Esophagus (tissue), 2 donors: ENCODE data around the gene RGS21. TPM values are rescaled to one million over a fixed set of nuclear protein-coding genes. Genes with fewer than 3 reads are reported as not detected.

ENCODE experiments used
- H3K27ac ChIP-seq, 2 donors: one replicate each; pipeline ENCODE4 v1.5.1; 2013; ENCODE audit warnings: low read depth in 2 of 2, mild to moderate bottlenecking in 2 of 2, inconsistent platforms in 1 of 2, low read length in 1 of 2, moderate library complexity in 1 of 2
- H3K27me3 ChIP-seq, 2 donors: one replicate each; pipeline ENCODE4 v1.6.1; 2013; ENCODE audit warnings: low read length in 2 of 2, control low read depth in 1 of 2, mild to moderate bottlenecking in 1 of 2; ENCODE audit not compliant: insufficient read depth in 2 of 2, control insufficient read depth in 1 of 2
- H3K36me3 ChIP-seq, 2 donors: one replicate each; pipeline ENCODE4 v1.6.1; 2013; ENCODE audit warnings: low read length in 1 of 2; ENCODE audit not compliant: control insufficient read depth in 2 of 2, insufficient read depth in 2 of 2
- H3K4me1 ChIP-seq, 2 donors: one replicate each; pipeline ENCODE4 v1.6.1; 2013; ENCODE audit warnings: low read length in 1 of 2; ENCODE audit not compliant: control insufficient read depth in 2 of 2, insufficient read depth in 2 of 2
- H3K4me3 ChIP-seq, 2 donors: one replicate each; pipeline ENCODE4 v1.5.1; 2013; ENCODE audit warnings: low read length in 2 of 2, mild to moderate bottlenecking in 2 of 2, low read depth in 1 of 2, moderate library complexity in 1 of 2
- H3K9me3 ChIP-seq, 2 donors: one replicate each; pipeline ENCODE4 v1.6.1; 2013; ENCODE audit warnings: mild to moderate bottlenecking in 2 of 2, low read depth in 1 of 2, low read length in 1 of 2, moderate library complexity in 1 of 2; ENCODE audit not compliant: control insufficient read depth in 2 of 2, insufficient read depth in 1 of 2
- WGBS, 2 donors: extraction: QIAGEN DNeasy Blood & Tissue Kit; methylation state at CpG; one replicate each; pipeline ENCODE4 v1.1.7; 2013; 5-methylcytosine and 5-hydroxymethylcytosine counted together
- polyA plus RNA-seq, 2 donors: library from polyadenylated mRNA; stranded (reverse); fragments of 200-250 nt; gene quantifications; one replicate each; pipeline ENCODE4 v1.2.3, GENCODE V29; 2013
- donor health status: healthy with polysubstance abuse.
- donor health status: Bipolar disorder and iron deficiency.

RGS21 gene
- polyA plus RNA-seq, 2 donors: not detected

DNA sequence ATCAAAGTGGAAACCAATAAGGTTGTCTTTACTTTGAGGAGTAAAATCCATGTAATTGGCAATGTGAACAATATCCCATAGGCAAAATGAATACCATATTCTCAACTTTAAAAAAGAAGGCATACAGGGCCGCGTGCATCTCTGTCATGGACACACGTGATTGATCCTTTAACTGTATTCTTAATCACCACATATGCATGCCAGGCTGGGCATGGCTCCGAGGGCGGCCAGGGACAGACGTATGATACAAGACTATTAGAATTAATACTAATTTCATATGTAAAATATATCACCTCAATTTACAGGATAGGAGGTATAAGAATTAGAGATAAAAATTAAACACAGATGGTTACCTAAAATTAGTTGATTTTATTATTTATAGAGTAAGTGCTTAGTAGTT, 11.2 kb downstream of the RGS21 start:
- Histone ChIP-seq H3K4me3 (no peak overlapping the region), H3K27ac (no peak overlapping the region), H3K4me1 (no peaks in the 10 kb centered on the region), H3K27me3 (no peaks in the 10 kb centered on the region), H3K9me3 (no peaks in the 10 kb centered on the region), H3K36me3 (no peaks in the 10 kb centered on the region)
- WGBS, 2 donors: 90 to 94% methylated on average over 6 of the region's 6 CpGs

DNA sequence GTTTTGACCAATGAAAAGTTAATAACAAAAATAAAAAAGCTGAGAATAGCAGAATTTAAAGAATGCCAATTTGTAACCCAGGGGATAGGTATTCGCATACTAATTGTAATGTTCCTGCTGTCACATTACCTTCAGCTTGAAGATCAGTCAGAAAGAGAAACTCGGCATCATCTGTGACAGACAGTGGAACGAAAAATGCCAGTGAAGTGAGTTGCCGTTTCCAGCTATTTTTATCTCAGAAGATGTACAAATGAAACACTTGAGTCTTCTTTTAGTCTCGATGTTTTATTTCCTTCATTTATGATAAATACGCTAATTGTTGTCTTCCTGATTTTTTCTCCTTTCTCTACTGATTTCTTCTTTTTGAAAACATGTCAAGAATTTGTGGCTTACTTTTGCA, 26.1 kb downstream of the RGS21 start:
- Histone ChIP-seq H3K4me1 (no peaks in the 10 kb centered on the region), H3K4me3 (no peak overlapping the region), H3K27ac (no peak overlapping the region), H3K9me3 (no peaks in the 10 kb centered on the region), H3K27me3 (no peaks in the 10 kb centered on the region), H3K36me3 (no peaks in the 10 kb centered on the region)
- WGBS, 2 donors: 73 to 78% methylated on average over 6 of the region's 6 CpGs

DNA sequence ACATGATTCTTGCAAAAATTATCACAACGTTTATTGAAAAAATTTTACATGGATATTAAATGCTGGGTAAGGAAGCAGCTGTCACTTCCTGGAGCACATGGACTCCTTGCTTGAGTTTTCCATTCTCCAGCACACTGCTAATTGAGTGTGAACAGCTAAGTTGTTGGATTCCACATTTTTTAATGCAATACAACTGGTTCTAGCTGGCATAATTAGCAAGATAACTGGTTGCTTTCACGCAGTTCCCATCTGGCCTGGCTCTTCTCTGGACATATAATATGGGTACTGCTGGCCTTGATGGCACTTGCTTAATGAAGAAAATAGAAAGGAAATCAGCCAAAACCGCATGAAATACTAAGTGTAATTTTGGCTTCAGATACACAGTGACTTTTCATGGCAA, 26.6 kb downstream of the RGS21 start:
- H3K9me3 ChIP-seq: no peaks in the 10 kb centered on the region
- H3K36me3 ChIP-seq: no peaks in the 10 kb centered on the region
- no peaks in the 10 kb centered on the region for H3K27me3 ChIP-seq
- WGBS, 2 donors: 59 to 64% methylated on average over 3 of the region's 3 CpGs
- H3K4me1 ChIP-seq: no peaks in the 10 kb centered on the region
- H3K27ac ChIP-seq: no peak overlapping the region
- no peak overlapping the region for H3K4me3 ChIP-seq

DNA sequence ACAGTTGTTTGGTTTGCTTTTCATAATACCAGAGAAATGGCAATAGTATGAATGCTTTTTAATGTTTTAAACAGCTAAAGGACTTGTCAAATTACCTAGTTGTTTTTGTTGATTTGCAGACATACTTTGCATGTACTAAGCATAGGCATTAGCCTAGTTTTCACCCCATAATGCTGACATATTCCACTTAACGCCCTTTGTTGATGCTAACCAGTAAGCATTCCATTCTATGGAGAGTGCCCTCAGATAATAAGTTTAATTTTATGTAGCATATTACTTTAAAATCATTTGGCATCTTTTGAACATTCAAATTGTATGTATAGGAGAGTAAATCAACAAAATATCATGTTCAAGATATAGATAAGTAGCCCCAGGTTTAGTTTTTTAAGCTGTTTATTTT, 32.5 kb downstream of the RGS21 start:
- no peak overlapping the region for H3K27ac ChIP-seq
- H3K9me3 ChIP-seq: no peaks in the 10 kb centered on the region
- WGBS, 2 donors: 63 to 73% methylated on average over 1 of the region's 1 CpG
- no peak overlapping the region for H3K4me3 ChIP-seq
- no peaks in the 10 kb centered on the region for H3K4me1 ChIP-seq
- H3K36me3 ChIP-seq: no peaks in the 10 kb centered on the region
- H3K27me3 ChIP-seq: no peaks in the 10 kb centered on the region

DNA sequence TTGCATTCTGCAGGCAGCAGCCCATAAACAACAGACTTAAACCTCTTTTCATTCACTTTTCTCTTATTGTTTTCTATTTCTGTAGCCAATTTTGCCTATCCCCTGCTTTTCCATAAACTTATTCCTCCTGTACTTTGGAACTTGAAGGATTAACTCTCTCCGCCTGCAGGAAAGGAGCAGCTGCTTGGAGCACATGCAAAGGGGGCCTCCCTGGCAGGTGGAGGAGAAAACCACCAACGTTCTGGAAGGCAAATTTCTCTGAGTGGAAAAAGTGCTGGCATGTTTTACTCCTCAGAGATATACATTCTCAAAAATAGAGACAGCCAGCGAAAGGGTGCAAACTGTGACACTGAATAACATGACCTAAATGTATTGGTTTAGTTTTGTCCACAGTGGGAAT, 33.6 kb downstream of the RGS21 start:
- Histone ChIP-seq H3K9me3 (no peaks in the 10 kb centered on the region), H3K27ac (no peak overlapping the region), H3K27me3 (no peaks in the 10 kb centered on the region), H3K4me1 (no peaks in the 10 kb centered on the region), H3K4me3 (no peak overlapping the region), H3K36me3 (no peaks in the 10 kb centered on the region)
- WGBS, 2 donors: 53 to 56% methylated on average over 3 of the region's 3 CpGs

DNA sequence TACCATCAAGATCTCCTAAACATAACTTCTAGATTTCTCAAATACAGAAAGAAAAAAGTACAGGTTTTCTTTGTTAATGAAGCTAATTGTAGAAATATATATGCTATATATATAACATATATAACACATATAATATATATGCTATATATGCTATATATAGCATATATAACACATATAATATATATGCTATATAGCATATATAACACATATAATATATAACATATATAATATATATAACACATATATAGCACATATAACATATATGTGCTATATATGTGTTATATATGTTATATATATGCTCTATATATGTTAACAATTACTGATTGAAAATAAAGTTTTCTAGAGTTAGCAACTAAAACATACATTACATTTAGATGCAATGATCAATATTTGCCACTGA, 34.8 kb downstream of the RGS21 start:
- Histone ChIP-seq H3K27me3 (no peaks in the 10 kb centered on the region), H3K4me1 (no peaks in the 10 kb centered on the region), H3K36me3 (no peaks in the 10 kb centered on the region), H3K27ac (no peak overlapping the region), H3K9me3 (no peaks in the 10 kb centered on the region), H3K4me3 (no peak overlapping the region)

DNA sequence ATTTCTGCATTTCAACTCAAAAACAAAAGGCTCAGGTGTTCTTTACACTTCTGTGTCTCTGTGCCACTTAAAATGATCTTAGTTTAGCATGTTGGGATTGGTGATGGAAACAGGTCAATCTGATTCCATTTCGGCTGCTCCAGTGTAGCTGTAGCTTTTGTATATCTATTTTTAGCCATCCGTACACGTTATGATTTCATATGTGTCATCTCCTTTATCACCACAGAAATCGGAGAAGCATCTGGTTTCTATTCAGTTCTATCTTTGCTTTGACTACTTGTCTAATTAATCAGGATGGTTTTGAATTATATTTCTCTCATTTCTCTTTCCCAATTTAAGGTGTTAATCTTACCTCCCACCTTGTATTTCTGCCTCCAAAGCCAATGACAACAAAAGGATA, 41.1 kb downstream of the RGS21 start:
- Histone ChIP-seq H3K36me3 (no peaks in the 10 kb centered on the region), H3K27ac (no peak overlapping the region), H3K27me3 (no peaks in the 10 kb centered on the region), H3K4me1 (no peaks in the 10 kb centered on the region), H3K4me3 (no peak overlapping the region), H3K9me3 (no peaks in the 10 kb centered on the region)
- 57 to 62% methylated on average over 4 of the region's 4 CpGs for WGBS, 2 donors

DNA sequence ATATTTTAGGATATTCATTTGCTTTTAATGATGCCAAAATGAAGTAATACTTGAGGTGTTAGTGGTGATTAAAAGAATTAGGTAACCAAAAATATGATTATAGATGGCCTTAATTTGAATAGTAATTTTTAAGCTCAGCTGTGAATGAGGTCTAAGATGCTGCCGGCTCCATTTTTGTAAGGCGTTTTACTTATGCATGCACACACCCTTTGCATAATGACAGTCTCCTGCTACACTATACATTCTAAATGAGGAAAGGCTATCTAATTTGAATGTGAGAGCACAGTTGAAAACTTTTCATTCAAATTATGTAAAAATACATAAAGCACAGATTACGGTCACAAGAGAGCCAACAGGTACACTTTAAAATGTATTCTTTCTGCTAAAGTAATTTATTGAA, 41.6 kb downstream of the RGS21 start:
- H3K4me3 ChIP-seq: no peak overlapping the region
- no peaks in the 10 kb centered on the region for H3K4me1 ChIP-seq
- WGBS, 2 donors: 85 to 86% methylated on average over 3 of the region's 3 CpGs
- no peaks in the 10 kb centered on the region for H3K9me3 ChIP-seq
- no peak overlapping the region for H3K27ac ChIP-seq
- no peaks in the 10 kb centered on the region for H3K36me3 ChIP-seq
- H3K27me3 ChIP-seq: no peaks in the 10 kb centered on the region

DNA sequence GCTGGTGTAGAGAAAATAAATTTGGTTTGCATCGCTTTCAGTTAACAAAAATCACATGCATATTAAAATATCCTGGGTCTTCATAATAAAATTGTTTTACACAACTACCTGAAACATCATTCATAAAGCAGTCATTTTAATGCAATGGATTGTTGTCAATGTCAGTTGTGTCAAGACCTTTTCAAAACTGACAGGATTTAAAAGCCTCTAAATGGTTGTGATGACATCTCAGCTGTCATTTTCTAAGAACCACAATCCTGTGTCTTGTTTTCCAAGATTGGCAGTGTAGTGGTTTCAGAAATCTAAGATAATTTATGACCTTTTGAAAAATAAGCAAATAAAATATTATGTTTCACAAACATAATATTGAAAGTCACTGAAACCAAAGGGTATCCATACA, 42.0 kb downstream of the RGS21 start:
- no peaks in the 10 kb centered on the region for H3K9me3 ChIP-seq
- H3K27ac ChIP-seq: no peak overlapping the region
- H3K36me3 ChIP-seq: no peaks in the 10 kb centered on the region
- WGBS, 2 donors: 85 to 89% methylated on average over 1 of the region's 1 CpG
- H3K27me3 ChIP-seq: no peaks in the 10 kb centered on the region
- no peaks in the 10 kb centered on the region for H3K4me1 ChIP-seq
- no peak overlapping the region for H3K4me3 ChIP-seq

DNA sequence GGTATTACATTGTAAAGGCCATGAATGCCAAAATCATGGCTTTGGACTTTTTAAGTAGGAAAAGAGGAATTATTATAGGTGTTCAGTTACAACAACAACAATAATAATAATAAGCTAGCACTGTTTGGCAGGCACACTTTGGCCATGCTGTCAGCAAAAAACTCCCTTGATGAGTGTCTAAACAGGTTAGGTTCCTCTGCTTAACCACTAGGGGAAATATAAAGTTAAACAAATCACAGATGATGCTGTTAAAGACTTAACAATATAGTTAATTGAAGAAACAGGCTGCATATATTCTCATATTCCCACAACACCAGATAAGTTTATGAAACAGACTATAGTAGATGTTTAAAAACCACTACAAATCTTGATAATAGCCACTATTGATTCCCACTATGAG, 46.4 kb downstream of the RGS21 start:
- H3K4me3 ChIP-seq: no peak overlapping the region
- no peaks in the 10 kb centered on the region for H3K9me3 ChIP-seq
- H3K36me3 ChIP-seq: no peaks in the 10 kb centered on the region
- no peaks in the 10 kb centered on the region for H3K27me3 ChIP-seq
- no peaks in the 10 kb centered on the region for H3K4me1 ChIP-seq
- H3K27ac ChIP-seq: no peak overlapping the region
